WI38 (cell line): ENCODE measurements around the gene ITPR1.

ENCODE experiments used
- H3K4me3 ChIP-seq: 2 replicates; pipeline ENCODE4 v1.5.1; 2011; ENCODE audit warnings: low read depth, mild to moderate bottlenecking, control low read depth, low read length
- CTCF ChIP-seq: IDR thresholded peaks from 2 replicates; pipeline ENCODE4 v1.5.1; 2012; ENCODE audit warnings: low read depth, mild to moderate bottlenecking, control low read depth, low read length

ITPR1 gene

GRCh38 chr3:4754180-4755086 lies 261.3 kb downstream of the ITPR1 start:
- TF ChIP-seq CTCF = no peak
- no peak overlapping the region for H3K4me3 ChIP-seq

- no peak overlapping the region for H3K4me3 ChIP-seq
- TF ChIP-seq CTCF = no peak
Measured at GRCh38 chr3:4755566-4755965, 262.4 kb downstream of the ITPR1 start.

DNA sequence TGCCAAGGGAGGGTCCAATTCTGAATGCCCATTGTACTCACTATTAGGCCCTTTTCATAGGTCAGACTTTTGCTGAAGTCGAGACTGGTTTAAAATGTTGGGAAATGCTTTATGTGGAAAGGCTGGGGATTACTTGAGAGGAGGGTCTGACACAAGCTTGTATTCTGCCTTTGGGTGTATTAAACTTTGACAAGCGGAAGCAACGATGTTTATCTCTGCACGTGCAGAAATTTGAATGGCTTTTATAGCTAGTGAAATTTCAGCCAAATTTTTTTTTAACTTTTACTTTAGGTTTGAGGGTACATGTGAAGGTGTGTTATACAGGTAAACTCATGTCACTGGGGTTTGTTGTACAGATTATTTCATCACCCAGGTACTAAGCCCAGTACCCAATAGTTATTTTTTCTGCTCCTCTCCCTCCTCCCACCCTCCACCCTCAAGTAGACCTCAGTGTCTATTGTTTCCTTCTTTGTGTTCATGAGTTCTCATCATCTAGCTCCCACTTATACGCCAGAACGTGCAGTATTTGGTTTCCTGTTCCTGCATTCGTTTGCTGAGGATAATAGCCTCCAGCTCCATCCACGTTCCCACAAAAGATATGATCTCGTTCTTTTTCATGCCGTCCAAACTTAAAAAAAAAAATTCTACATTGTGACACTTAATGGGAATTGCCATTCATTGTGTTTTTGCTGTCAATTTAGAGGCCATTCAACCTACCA lies 263.1 kb downstream of the ITPR1 start:
- TF ChIP-seq CTCF = no peak
- H3K4me3 ChIP-seq = no peak overlapping the region

- no peak overlapping the region for H3K4me3 ChIP-seq
Measured at GRCh38 chr3:4756855-4757574, 263.9 kb downstream of the ITPR1 start.

DNA sequence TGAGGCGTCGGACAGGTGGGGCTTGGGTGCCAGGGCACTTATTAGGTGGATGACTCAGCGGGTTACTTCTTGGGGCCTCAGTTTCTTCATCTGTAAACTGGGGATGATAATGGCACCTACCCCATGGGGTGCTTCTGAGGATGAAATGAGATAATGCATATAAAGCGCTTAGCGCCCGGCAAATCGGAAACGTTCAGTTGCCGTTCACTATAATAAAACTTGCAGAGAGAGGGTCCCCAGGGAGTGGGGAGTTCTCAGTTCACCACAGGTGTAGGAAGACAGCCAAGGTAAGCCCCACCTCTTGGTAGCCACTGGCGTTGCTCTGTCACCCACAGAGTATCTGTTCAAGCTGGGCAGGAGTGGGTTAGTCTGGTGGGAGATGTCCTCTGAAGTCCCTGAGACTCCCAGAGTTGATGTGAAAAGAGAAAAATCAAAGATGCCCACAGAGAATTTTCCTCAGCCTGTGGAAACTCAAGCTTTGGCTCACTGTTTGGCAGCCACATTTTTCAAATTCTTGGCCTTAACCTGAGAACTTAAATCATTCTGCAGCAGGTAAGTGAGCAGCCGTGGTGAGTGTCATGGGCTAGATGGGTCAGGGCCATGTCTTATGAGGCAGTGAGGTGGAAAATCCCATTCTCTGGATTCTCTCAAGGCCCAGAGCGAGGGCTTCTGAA lies 264.6 kb downstream of the ITPR1 start:
- H3K4me3 ChIP-seq = no peak overlapping the region
- no peak for TF ChIP-seq CTCF

More at GRCh38 chr3:4756855-4757574, 263.9 kb downstream of the ITPR1 start:
- TF ChIP-seq CTCF = no peak

GRCh38 chr3:4758249-4758860 lies 265.2 kb downstream of the ITPR1 start:
- TF ChIP-seq CTCF = no peak
- H3K4me3 ChIP-seq = no peak overlapping the region
